Neuron (in vitro differentiated cells): ENCODE measurements around the gene MYL10.
"Not testable (repeated sequence)": the region's sequence is repeated elsewhere in the genome, so short reads cannot be mapped to it uniquely, and the experiment has no call there.

Experiments used
- H2AFZ ChIP-seq: one replicate; pipeline ENCODE4 v1.6.1; 2013; ENCODE audit warnings: low read depth, mild to moderate bottlenecking, inconsistent platforms, low read length, moderate library complexity
- H3K27me3 ChIP-seq: one replicate; pipeline ENCODE4 v1.6.1; 2013; ENCODE audit warnings: low read length; ENCODE audit not compliant: insufficient read depth
- H3K36me3 ChIP-seq: one replicate; pipeline ENCODE4 v1.6.1; 2013; ENCODE audit warnings: low read length; ENCODE audit not compliant: insufficient read depth
- H3K4me1 ChIP-seq: one replicate; pipeline ENCODE4 v1.6.1; 2013; ENCODE audit warnings: low read length; ENCODE audit not compliant: insufficient read depth
- H3K4me3 ChIP-seq: 2 replicates; pipeline ENCODE4 v1.5.1; 2013; ENCODE audit warnings: mild to moderate bottlenecking, low read length, moderate library complexity
- H3K9me3 ChIP-seq: one replicate; pipeline ENCODE4 v1.6.1; 2013; ENCODE audit warnings: low read length

MYL10 gene

DNA sequence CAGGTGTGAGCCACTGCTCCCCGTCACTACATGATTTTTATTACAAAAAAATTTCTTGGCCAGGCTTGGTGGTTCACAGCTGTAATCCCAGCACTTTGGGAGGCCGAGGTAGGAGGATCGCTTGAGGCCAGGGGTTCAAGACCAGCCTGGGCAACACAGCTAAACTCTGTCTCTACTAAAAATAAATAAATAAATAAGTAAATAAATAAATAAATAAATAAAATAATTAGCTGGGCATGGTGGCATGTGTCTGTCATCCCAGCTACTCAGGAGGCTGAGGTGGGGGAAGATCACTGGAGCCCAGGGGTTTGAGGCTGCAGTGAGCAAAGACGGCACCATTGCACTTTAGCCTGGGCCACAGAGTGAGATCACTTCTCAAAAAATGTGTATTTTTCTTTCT lies 10.0 kb upstream of the MYL10 start:
- H3K9me3 ChIP-seq, H3K36me3 ChIP-seq, H3K27me3 ChIP-seq, H3K4me3 ChIP-seq, H3K4me1 ChIP-seq, H2AFZ ChIP-seq: not testable (repeated sequence)

DNA sequence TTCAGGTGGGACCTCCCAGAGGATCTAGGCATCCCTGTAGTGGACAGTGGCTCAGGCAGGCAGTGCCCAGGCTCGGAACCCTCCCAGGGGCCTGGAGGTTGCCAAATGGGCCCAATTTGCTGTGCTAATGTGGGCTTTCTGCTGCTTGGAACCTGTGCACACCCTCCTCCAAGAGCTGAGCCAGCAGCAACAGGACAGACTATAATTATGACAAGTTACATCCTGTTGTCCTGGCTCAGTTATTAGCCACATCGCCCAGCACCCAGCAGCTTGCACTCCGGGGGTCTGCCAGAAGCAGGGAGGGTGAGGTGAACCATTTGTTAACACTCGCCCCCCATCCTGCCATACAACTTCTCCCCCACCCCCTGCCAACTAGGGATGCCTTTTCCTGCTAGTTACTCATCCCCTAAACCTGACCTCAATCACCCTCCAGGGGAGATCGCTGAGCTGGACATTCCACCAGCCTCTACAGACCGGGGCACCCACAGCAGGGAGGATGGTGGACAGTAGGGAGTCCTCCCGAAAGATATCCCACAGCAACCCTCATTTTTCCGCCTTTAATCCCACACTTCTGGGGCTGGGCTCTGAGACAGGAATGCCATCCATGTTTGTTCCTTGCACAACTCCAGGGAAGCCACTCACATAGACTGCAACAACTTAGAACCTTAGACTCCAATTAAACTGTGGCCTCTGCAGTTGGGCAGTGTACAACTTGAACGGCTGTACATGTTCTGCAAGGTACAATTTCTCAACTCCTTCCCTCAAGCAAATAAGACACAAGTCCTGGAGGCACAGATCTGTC lies 7.9 kb upstream of the MYL10 start:
- peaks cover 8% of the 10 kb centered on the region for H3K27me3 ChIP-seq
- no peaks in the 10 kb centered on the region for H3K4me1 ChIP-seq
- H2AFZ ChIP-seq, result no peak overlapping the region
- H3K9me3 ChIP-seq, result peaks cover 2% of the 10 kb centered on the region
- H3K36me3 ChIP-seq, result no peaks in the 10 kb centered on the region
- H3K4me3 ChIP-seq, result no peak overlapping the region

DNA sequence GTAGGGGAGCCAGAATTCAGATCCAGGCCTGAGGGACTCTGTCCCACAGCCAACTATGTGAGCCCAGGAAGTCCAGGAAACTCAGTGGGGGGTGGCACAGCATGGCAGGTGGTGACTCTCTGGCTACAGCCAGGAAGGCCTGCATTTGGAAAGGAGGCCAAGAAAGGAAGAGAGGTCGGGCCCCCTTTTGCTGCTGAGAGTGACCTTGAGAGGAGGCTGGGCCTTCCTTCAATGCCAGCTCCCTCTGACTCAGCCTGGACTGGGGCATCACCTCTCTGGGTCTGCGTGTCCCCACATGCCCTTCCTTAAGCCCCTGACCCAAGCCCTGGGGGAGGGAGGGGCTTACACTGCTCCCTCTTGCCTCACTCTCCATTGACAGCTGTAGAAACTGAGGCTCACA lies 6.4 kb upstream of the MYL10 start:
- H3K27me3 ChIP-seq, result peaks cover 8% of the 10 kb centered on the region
- no peaks in the 10 kb centered on the region for H3K36me3 ChIP-seq

DNA sequence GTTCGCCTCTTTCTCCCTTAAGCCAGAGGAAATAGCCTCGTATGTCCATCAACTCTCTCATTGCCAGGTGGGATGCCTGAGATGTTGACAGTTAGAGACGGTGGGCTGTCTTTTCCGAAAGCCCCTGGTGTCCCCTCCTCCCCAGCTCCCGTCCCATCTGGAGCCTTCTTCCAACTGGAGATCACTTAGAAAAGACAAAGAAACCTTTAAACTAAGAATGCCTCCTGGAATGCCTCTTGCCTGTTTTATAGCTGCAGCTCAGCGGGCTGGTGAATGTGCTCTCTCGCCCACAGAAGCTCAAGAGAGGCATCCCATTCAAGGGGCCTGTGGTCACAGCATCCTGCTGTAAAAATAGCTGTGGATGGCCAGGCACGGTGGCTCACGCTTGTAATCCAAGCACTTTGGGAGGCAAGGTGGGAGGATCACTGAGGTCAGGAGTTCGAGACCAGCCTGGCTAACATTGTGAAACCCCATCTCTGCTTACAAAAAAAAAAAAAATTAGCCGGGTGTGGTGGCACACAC lies 5.2 kb upstream of the MYL10 start:
- H3K4me3 ChIP-seq, result no peak overlapping the region
- H2AFZ ChIP-seq, result no peak overlapping the region
- H3K9me3 ChIP-seq, result peaks cover 2% of the 10 kb centered on the region
- H3K4me1 ChIP-seq, result no peaks in the 10 kb centered on the region
- H3K36me3 ChIP-seq, result no peaks in the 10 kb centered on the region
- peaks cover 8% of the 10 kb centered on the region for H3K27me3 ChIP-seq

More for the DNA sequence above, 6.4 kb upstream of the MYL10 start:
- H2AFZ ChIP-seq, result no peak overlapping the region
- H3K4me1 ChIP-seq, result no peaks in the 10 kb centered on the region
- H3K4me3 ChIP-seq, result no peak overlapping the region
- H3K9me3 ChIP-seq, result peaks cover 2% of the 10 kb centered on the region

DNA sequence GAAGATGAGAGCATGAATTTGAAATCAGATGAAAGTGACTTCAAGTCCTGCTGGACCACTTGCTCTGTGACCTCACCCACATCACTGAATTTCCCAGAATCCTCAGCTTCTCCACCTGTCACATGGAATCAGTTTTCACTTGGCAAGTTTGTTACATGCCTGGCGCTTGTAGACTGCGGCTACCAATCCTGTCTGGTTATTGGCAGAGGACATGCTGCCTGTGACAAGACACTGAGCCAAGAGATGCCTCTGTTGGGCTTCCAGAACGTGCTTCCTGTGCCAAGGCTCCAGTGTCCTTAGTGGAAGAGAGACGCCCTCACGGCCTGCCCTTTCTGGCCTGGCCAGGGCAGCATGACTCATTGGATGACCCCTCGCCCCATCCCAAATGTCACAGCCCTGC lies 4.4 kb upstream of the MYL10 start:
- Histone ChIP-seq H3K27me3 (peaks cover 8% of the 10 kb centered on the region), H3K4me3 (no peak overlapping the region), H3K4me1 (no peaks in the 10 kb centered on the region), H3K9me3 (peaks cover 2% of the 10 kb centered on the region), H2AFZ (no peak overlapping the region), H3K36me3 (no peaks in the 10 kb centered on the region)

DNA sequence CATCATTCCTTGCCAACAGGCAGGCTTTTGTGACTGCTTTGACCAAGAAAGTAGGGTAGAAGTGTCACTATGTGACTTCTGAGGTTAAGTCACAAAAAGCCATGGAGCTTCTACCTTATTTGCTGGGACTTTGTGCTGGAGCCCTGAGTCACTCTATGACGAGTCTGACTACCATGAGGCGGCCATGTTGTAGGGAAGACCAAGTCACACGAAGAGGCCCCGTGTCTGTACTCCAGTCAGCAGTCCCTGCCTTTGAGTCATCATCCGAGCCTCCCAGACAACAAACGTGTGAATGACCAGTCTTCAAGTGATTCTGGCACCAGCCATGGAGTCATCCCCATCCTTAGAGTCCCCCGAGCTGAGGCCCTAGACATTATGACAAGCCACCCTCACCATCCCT lies 3.5 kb upstream of the MYL10 start:
- Histone ChIP-seq H3K4me1 (no peaks in the 10 kb centered on the region), H3K27me3 (peaks cover 8% of the 10 kb centered on the region), H3K4me3 (no peak overlapping the region), H3K9me3 (peaks cover 2% of the 10 kb centered on the region), H3K36me3 (no peaks in the 10 kb centered on the region), H2AFZ (no peak overlapping the region)

DNA sequence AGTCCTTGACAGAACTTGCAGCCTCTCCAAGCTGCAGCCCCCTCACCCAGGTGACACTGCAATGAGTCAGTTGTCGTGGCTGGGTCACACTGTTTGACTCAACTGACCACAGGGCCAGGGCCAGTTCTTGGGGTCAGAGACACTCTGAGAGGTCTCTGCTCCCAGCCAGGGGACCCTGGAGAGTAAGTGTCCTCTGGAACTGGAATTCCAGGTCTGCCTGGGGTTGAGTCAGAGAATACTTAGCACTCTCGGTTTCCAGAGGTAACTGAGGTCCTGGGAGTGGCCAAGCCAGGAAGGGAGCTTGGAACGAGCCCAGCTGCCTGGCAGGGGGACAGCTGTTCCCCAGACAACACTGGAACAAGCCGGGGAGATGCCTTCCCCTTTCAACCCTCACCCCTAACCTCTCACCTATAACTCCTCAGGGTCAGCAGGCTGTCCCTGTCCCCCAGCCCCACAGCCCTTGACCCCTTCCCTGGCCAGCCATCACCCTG lies 2.2 kb upstream of the MYL10 start:
- H3K36me3 ChIP-seq, result no peaks in the 10 kb centered on the region
- no peak overlapping the region for H2AFZ ChIP-seq

DNA sequence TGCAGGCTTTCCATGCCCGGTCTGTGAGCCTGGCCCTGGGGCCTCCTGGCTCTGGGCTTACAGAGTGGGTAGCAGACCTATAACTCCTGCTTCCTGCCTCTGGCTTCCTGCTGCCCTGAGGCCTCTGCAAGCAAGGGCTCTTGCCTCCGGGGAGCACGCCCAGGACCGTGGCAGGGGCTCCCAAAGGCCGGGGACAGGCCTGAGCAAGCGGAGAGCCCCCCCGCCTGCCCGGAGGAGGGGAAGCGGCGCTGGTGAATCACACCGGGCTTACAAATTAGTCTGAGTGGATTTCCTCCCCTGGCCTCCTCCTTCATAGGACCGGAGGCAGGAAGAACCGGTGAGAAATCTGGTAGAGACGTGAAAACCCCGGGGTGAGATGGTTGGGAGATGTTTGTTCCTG lies 1.5 kb upstream of the MYL10 start:
- no peak overlapping the region for H2AFZ ChIP-seq
- H3K9me3 ChIP-seq, result peaks cover 2% of the 10 kb centered on the region
- H3K36me3 ChIP-seq, result no peaks in the 10 kb centered on the region
- no peak overlapping the region for H3K4me3 ChIP-seq
- H3K4me1 ChIP-seq, result peaks cover 4% of the 10 kb centered on the region
- no peaks in the 10 kb centered on the region for H3K27me3 ChIP-seq

More for the DNA sequence above, 2.2 kb upstream of the MYL10 start:
- Histone ChIP-seq H3K27me3 (no peaks in the 10 kb centered on the region), H3K9me3 (peaks cover 2% of the 10 kb centered on the region), H3K4me3 (no peak overlapping the region), H3K4me1 (no peaks in the 10 kb centered on the region)

DNA sequence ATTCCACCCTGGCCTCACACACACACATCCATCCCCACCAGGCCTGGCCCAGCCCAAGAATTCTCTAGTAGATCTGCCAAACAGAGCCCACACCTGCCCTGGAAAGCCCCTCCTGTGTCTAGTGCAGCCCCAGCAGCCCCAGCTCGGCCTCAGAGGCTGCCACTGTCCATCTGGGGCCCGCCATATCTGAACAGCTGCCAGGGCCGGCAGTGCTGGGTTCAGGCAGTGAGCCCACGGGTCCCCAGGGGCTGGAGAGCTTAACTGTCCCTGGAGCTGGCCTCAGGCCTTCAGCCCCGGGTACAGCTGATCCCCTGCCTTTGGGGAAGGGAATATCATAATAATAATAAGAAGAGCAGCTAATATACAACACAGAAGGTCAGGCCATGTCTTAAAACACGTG lies 574 bp downstream of the MYL10 start:
- no peaks in the 10 kb centered on the region for H3K36me3 ChIP-seq
- peaks cover 9% of the 10 kb centered on the region for H3K27me3 ChIP-seq
- peaks cover 2% of the 10 kb centered on the region for H3K9me3 ChIP-seq
- H2AFZ ChIP-seq, result no peak overlapping the region
- no peak overlapping the region for H3K4me3 ChIP-seq
- peaks cover 6% of the 10 kb centered on the region for H3K4me1 ChIP-seq

DNA sequence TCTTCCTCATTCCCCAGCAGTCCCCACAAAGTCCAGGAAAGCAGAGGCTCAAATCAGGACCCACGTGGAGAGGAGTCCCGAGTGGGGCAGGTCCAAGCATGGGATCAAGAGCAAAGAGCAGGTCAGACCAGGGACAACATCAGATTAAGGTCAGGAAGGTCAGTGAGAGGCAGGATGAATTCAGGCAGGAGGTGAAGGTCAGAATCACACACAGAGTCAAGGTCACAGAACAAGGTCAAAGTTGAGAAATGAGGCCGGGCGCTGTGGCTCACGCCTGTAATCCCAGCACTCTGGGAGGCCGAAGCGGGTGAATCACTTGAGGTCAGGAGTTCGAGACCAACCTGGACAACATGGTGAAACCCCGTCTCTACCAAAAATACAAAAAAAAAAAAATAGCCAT lies 2.3 kb downstream of the MYL10 start:
- H3K27me3 ChIP-seq, result peaks cover 9% of the 10 kb centered on the region
- H3K36me3 ChIP-seq, result no peaks in the 10 kb centered on the region
- H3K9me3 ChIP-seq, result no peaks in the 10 kb centered on the region
- no peak overlapping the region for H2AFZ ChIP-seq
- peaks cover 6% of the 10 kb centered on the region for H3K4me1 ChIP-seq
- no peak overlapping the region for H3K4me3 ChIP-seq

DNA sequence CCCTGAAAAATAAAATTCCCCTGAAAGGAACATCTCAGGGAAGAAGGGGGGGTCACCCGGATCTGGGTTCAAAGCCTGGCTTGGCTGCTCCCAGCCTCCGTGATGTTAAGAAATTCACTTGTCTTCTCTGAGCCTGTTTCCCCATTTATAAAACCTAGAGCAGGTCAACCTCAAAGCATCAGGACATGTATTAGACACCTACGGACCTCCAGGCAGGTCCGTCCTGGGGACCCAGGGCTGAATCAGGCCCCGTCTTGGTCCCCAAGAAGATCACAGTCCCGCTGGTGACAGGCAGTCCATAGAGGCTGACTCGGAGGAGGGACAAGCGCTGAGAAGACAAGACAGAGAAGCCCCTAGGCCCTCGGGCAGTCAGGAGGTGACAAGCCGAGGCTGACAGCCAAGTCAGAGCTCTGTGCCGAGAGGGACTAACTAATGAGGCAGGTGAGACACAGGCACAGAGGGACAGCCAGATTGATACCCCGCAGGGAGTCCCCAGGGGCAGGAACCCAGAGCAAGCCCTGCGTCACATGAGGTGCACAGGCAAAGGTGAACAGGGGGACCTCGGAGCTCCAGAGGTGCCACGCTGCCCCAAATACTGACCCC lies 2.9 kb downstream of the MYL10 start:
- no peaks in the 10 kb centered on the region for H3K36me3 ChIP-seq
- H3K27me3 ChIP-seq, result peaks cover 9% of the 10 kb centered on the region
- H2AFZ ChIP-seq, result no peak overlapping the region

DNA sequence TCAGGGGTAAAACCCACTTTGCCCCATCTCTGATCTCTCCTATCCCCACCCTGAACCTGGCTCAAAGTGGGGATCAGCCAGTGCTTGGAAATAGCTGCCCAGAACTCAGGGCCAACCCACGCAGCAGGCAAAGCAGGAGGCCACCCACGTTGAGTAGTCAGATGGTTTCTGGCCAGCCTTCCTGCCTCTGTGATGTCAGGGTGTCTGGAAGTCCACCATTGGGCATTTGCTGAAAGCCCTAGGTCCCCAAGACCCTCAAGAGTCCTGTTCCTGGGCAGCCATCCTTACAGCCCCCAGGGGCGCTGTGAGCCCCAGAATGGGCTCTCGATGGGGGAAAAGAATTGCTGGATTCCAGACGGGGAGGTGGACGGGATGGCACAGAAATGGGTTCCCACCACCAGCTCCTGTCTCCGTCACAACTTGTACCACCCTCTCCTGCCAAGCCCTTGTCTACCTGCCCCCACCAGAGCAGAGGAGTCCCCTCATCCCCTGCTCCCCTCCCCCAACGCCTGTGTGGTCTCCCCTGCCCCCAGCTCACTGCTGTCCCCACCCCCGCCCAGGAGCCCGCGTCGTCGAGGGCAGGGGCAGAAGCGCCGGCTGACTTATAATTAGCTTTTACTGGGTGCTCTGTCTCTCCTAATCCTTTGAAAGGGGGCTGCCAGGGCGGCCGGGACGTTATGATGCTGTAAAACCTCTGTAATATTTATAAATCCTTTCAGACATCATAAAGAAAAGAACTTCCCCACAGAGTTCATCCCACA lies 3.9 kb downstream of the MYL10 start:
- H3K36me3 ChIP-seq, result no peaks in the 10 kb centered on the region
- H3K4me1 ChIP-seq, result peaks cover 6% of the 10 kb centered on the region
- no peak overlapping the region for H3K4me3 ChIP-seq
- no peak overlapping the region for H2AFZ ChIP-seq
- H3K9me3 ChIP-seq, result no peaks in the 10 kb centered on the region
- H3K27me3 ChIP-seq, result peaks cover 9% of the 10 kb centered on the region

More for the DNA sequence above, 2.9 kb downstream of the MYL10 start:
- Histone ChIP-seq H3K9me3 (no peaks in the 10 kb centered on the region), H3K4me1 (peaks cover 6% of the 10 kb centered on the region), H3K4me3 (no peak overlapping the region)
